HepG2 (cell line): ENCODE data around the gene WDR43. TPM values are rescaled to one million over a fixed set of nuclear protein-coding genes. Genes with fewer than 3 reads are reported as not detected.
A peak's percentile ranks its signal among the peaks of the same experiment; 100 is the strongest.

Source experiments
- CHD2 ChIP-seq: IDR thresholded peaks from 2 replicates; pipeline ENCODE4 v1.6.1; 2011; ENCODE audit warnings: low read depth, low read length, improper control_type of control experiment
- GFI1 ChIP-seq: sonication (generic); formaldehyde crosslinking; IDR thresholded peaks from 2 replicates; pipeline ENCODE4 v1.5.0; 2020; ENCODE audit warnings: missing genetic modification reagents, mild to moderate bottlenecking, borderline replicate concordance
- HNRNPH1 ChIP-seq: fragments of 200-400 bp; formaldehyde crosslinking; optimal IDR thresholded peaks from 2 replicates; pipeline ENCODE3; 2017; ENCODE audit warnings: mild to moderate bottlenecking, low read depth, low read length
- NFIC ChIP-seq: IDR thresholded peaks from 2 replicates; pipeline ENCODE4 v1.6.1; 2012; ENCODE audit warnings: mild to moderate bottlenecking, low read length, inconsistent platforms
- PHF8 ChIP-seq: sonication (generic); formaldehyde crosslinking; IDR thresholded peaks from 2 replicates; pipeline ENCODE4 v1.5.0; 2020; ENCODE audit warnings: missing genetic modification reagents
- ZBTB43 ChIP-seq: sonication (generic); formaldehyde crosslinking; conservative IDR thresholded peaks from 2 replicates; pipeline ENCODE4 v1.4.0; 2020; ENCODE audit warnings: missing genetic modification reagents
- ZFP36L2 ChIP-seq: sonication (generic); formaldehyde crosslinking; IDR thresholded peaks from 2 replicates; pipeline ENCODE4 v1.4.0; 2020; ENCODE audit warnings: missing genetic modification reagents
- ZKSCAN8 ChIP-seq: IDR thresholded peaks from 2 replicates; pipeline ENCODE4 v1.6.1; 2016; ENCODE audit warnings: borderline replicate concordance, missing genetic modification reagents, missing compliant biosample characterization
- ZNF230 ChIP-seq: sonication (generic); formaldehyde crosslinking; IDR thresholded peaks from 2 replicates; pipeline ENCODE4 v1.4.0; 2020; ENCODE audit warnings: mild to moderate bottlenecking, missing genetic modification reagents
- ZNF256 ChIP-seq: sonication (generic); formaldehyde crosslinking; conservative IDR thresholded peaks from 2 replicates; pipeline ENCODE4 v1.4.0; 2020; ENCODE audit warnings: missing genetic modification reagents
- ZNF281 ChIP-seq: sonication (generic); formaldehyde crosslinking; IDR thresholded peaks from 2 replicates; pipeline ENCODE4 v1.4.0; 2020; ENCODE audit warnings: missing genetic modification reagents, borderline replicate concordance
- ZNF503 ChIP-seq: sonication (generic); formaldehyde crosslinking; IDR thresholded peaks from 2 replicates; pipeline ENCODE4 v1.4.0; 2020; ENCODE audit warnings: missing genetic modification reagents
- ZNF761 ChIP-seq: sonication (generic); formaldehyde crosslinking; conservative IDR thresholded peaks from 2 replicates; pipeline ENCODE4 v1.4.0; 2020; ENCODE audit warnings: mild to moderate bottlenecking, missing genetic modification reagents
- ZNF879 ChIP-seq: sonication (generic); formaldehyde crosslinking; IDR thresholded peaks from 2 replicates; pipeline ENCODE4 v1.8.1; 2023; ENCODE audit warnings: missing genetic modification reagents
- polyA plus RNA-seq, 8 experiments: library from polyadenylated mRNA; depleted of rRNA in 3 of 8; stranded (reverse) in 7 of 8; unstranded in 1 of 8; fragments of >200 nt; fragmentation: Illumina TruSeq in 4 of 8; extraction: Trizol in 4 of 8; gene quantifications; 2 replicates each; pipeline versions ENCODE4 v1.2.1 to v1.2.3, GENCODE V29; 2011 to 2016; ENCODE audit warnings: low read depth in 4 of 8, missing spikeins in 1 of 8, mixed read lengths in 1 of 8; ENCODE audit not compliant: insufficient read depth in 1 of 8
- total RNA-seq, 5 experiments: library from RNA; depleted of rRNA; stranded (reverse); fragments of >200 nt; fragmentation: Illumina TruSeq; extraction: Trizol; gene quantifications; 2 replicates each; pipeline ENCODE4 v1.2.3, GENCODE V29; 2016; ENCODE audit warnings: low read depth in 1 of 5
- TF ChIP-seq, protein P1 (sequence below): sonication (generic); formaldehyde crosslinking; IDR thresholded peaks from 2 replicates; pipeline ENCODE4 v1.4.0; 2020; ENCODE audit warnings: missing genetic modification reagents
- TF ChIP-seq, protein P2 (sequence below): sonication (generic); formaldehyde crosslinking; IDR thresholded peaks from 2 replicates; pipeline ENCODE4 v1.5.1; 2020; ENCODE audit warnings: missing genetic modification reagents, mild to moderate bottlenecking, borderline replicate concordance
- TF ChIP-seq, protein P3 (sequence below): sonication (generic); formaldehyde crosslinking; IDR thresholded peaks from 2 replicates; pipeline ENCODE4 v1.5.0; 2020; ENCODE audit warnings: missing genetic modification reagents

Gene WDR43
- total and polyA plus RNA-seq, 2 of the 13 experiments (the other 11 are each of a cell fraction or from before 2014, with no cell fraction given), result 121 to 167 TPM

GRCh38 chr2:28894470-28895188, at the start of gene WDR43 (continued):
- TF ChIP-seq ZBTB43 (CRISPR knock-in tag) (peak; percentile 13; the same call in 1 of the 2 replicates), NFIC (no peak), PHF8 (CRISPR knock-in tag) (peak; percentile 99), GFI1 (CRISPR knock-in tag) (no peak), ZKSCAN8 (CRISPR knock-in tag) (0 out of 2 replicates have a peak, but pooled peaks have one; percentile 24), ZNF761 (0 out of 2 replicates have a peak, but pooled peaks have one; percentile 51), ZFP36L2 (0 out of 2 replicates have a peak, but pooled peaks have one; percentile 80), ZNF256 (CRISPR knock-in tag) (peak; percentile 28; the same call in 1 of the 2 replicates), ZNF879 (CRISPR knock-in tag) (peak; percentile 66; the same call in 1 of the 2 replicates), ZNF230 (CRISPR knock-in tag) (no peak; the same call in 1 of the 2 replicates), CHD2 (no peak), HNRNPH1 (no peak), ZNF281 (CRISPR knock-in tag) (peak; percentile 51), ZNF503 (CRISPR knock-in tag) (no peak; the same call in 1 of the 2 replicates)
- TF ChIP-seq, protein P1, sequence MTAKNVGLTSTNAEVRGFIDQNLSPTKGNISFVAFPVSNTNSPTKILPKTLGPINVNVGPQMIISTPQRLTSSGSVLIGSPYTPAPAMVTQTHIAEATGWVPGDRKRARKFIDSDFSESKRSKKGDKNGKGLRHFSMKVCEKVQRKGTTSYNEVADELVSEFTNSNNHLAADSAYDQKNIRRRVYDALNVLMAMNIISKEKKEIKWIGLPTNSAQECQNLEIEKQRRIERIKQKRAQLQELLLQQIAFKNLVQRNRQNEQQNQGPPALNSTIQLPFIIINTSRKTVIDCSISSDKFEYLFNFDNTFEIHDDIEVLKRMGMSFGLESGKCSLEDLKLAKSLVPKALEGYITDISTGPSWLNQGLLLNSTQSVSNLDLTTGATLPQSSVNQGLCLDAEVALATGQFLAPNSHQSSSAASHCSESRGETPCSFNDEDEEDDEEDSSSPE (CRISPR knock-in tag), result peak; percentile 62
- TF ChIP-seq, protein P2, sequence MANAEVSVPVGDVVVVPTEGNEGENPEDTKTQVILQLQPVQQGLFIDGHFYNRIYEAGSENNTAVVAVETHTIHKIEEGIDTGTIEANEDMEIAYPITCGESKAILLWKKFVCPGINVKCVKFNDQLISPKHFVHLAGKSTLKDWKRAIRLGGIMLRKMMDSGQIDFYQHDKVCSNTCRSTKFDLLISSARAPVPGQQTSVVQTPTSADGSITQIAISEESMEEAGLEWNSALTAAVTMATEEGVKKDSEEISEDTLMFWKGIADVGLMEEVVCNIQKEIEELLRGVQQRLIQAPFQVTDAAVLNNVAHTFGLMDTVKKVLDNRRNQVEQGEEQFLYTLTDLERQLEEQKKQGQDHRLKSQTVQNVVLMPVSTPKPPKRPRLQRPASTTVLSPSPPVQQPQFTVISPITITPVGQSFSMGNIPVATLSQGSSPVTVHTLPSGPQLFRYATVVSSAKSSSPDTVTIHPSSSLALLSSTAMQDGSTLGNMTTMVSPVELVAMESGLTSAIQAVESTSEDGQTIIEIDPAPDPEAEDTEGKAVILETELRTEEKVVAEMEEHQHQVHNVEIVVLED (CRISPR knock-in tag), result peak; percentile 85
- TF ChIP-seq, protein P3, sequence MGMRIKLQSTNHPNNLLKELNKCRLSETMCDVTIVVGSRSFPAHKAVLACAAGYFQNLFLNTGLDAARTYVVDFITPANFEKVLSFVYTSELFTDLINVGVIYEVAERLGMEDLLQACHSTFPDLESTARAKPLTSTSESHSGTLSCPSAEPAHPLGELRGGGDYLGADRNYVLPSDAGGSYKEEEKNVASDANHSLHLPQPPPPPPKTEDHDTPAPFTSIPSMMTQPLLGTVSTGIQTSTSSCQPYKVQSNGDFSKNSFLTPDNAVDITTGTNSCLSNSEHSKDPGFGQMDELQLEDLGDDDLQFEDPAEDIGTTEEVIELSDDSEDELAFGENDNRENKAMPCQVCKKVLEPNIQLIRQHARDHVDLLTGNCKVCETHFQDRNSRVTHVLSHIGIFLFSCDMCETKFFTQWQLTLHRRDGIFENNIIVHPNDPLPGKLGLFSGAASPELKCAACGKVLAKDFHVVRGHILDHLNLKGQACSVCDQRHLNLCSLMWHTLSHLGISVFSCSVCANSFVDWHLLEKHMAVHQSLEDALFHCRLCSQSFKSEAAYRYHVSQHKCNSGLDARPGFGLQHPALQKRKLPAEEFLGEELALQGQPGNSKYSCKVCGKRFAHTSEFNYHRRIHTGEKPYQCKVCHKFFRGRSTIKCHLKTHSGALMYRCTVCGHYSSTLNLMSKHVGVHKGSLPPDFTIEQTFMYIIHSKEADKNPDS, result no peak; the same call in 1 of the 2 replicates
